AG08395 (cell line): Measurements from ENCODE around the gene RNF215.
"Not testable (repeated sequence)": the region's sequence is repeated elsewhere in the genome, so short reads cannot be mapped to it uniquely, and the experiment has no call there.

Source experiments
- DNase-seq: peaks from one replicate; pipeline ENCODE4 v3.0.0; 2012; ENCODE audit warnings: mixed read lengths, low spot score

RNF215 gene

DNA sequence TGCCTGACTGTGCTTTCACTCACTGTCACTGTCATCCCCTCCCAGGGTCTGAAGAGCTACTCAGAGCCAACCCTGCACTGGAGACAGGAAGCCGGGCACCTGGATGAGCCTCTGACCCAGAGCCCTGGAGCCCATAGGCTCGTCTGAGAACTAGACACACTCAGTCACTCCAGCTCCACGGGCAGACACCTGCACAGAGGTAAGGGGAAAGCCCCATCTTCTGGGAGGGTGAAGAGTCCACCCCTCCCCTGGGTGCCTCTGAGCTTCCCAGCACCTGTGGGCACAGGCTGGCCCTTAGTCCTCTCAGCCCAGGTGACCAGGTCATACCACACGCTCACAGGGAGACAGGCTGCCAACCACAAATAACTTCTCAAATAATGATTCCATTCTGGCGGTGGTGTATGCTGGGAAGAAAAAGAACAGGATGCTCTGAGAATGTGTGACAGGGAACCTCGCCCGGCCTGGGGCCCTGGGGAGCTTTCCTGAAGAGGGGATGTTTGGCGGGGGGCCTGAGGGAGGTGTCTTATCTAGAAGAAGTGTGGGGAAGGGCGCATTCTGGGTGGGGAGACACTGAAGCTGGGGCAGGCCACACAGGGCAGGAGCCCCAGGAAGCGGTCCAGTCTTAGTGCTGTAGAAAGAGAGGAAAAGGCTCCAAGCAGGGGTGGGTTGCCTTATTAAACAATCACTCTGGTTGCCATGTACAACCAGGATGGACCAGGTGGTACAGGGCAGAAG, 25.1 kb downstream of the RNF215 start:
- no peak for DNase-seq

- no peak for DNase-seq
Observed at GRCh38 chr22:30358541-30358940, 28.7 kb downstream of the RNF215 start.

DNA sequence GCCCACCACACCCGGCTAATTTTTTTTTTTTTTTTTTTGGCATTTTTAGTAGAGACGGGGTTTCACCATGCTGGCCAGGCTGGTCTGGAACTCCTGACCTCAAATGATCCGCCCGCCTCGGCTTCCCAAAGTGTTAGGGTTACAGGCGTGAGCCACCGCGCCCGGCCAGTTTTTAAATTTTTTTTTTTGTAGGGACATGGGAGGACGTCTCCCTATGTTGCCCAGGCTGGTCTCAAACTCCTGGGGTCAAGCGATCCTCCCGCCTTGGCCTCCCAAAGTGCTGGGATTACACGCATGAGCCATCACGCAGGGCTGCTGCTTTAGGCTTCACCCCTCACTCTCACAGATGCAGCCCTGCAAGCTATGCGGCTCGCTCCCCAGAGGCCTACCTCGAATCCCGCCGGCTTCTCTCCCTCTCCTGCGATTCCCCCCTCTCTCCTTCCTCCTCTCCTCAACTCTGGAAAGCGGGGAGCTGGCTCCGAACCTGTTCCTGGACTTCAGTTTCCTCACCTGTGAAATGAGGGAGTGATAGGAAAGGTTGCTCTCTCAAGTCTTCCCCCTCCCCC, 29.5 kb downstream of the RNF215 start:
- no peak for DNase-seq

GRCh38 chr22:30357236-30357570, 30.0 kb downstream of the RNF215 start:
- DNase-seq: no peak

GRCh38 chr22:30356449-30357235, 30.6 kb downstream of the RNF215 start, which contains the start of the genes CCDC157 and SF3A1:
CCDC157 (plus strand) TSS chr22:30357007; CDS start chr22:30366001, 8,994 bp downstream.
SF3A1 (minus strand) TSS chr22:30356894; CDS start chr22:30356792, 102 bp downstream.
- peak; percentile 94 for DNase-seq

- no peak for DNase-seq
Observed at GRCh38 chr22:30354644-30355043, 32.6 kb downstream of the RNF215 start.

DNA sequence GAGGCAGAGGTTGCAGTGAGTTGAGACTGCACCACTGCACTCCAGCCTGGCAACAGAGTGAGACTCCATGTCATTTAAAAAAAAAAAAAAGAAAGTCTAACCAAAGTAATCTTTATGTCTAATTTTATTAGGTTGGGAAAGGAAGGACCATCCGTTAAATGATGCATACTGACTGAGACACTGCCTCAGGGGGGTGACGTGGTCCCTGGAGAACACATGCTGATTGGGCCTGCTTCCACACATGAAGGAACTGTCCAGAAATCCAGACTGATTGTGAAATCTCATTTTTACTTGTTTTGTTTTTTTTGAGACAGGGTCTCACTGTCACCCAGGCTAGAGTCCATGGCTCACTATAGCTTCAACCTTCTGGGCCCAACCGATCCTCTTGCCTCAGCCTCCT, 36.0 kb downstream of the RNF215 start:
- DNase-seq: peak; percentile 73

DNA sequence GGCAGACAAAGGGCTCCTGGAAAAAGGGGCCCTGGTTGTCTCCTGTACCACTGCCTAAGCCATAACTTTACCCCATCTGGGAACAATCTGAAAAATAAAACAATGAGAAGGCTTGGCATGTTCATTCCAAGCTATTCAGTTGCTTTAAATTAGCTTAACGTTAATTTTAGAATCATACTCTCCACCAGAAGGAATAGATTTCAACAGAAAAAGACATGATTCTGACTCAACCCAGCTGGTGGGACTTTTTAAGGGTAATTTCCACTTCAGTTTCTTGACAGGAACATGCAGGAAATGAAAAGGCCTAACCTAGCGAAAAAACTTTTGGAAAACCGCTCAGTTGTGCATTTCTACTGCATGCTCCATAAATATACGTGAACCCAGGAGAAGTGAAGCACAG, 38.4 kb downstream of the RNF215 start:
- peak; percentile 62 for DNase-seq

DNA sequence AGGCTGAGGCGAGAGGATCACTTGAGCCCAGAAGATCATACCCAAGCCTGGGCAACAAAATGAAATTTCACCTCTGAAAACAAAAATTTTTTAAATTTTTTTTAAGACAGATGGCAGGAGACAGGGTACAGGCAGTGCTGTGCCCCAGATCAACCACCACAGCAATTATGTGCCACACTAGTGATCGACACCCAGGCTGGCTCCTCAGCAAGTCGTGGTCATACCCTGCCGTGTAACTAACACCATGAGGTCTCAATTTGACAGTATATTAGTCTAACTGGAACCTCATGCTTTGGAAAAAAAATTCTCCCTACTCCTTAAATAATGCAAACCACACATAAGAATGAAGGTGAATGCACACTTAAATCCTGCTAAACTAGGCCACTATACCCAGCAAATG, 38.8 kb downstream of the RNF215 start:
- no peak for DNase-seq

DNA sequence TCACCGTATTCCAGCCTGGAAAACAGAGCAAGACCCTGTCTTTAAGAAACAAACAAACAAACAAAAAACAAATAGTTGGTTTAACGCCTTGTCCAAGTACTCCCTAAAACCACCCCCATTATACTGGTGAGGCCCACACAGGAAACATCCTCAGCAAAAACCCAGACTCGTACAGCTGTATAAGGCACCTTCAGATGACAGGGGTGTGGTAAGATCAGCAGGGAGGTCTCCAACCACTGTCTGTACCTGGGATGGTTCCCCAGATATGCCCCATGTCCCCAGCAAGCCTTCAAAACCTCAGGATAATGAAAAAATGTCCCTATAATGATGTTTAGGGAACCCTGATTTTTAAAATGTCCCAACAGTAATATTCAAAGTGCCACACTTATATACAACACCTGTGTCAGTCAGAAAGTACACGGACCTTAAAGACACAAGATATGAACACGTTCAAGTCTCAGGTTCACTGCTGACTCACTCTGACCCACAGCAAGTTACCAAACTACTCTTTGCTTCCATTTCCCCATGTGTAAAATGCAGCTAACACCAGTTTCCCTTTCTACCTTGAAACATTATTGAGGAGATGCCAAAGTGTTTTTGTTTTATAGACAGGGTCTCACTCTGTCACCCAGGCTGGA, 39.8 kb downstream of the RNF215 start:
- no peak for DNase-seq

DNA sequence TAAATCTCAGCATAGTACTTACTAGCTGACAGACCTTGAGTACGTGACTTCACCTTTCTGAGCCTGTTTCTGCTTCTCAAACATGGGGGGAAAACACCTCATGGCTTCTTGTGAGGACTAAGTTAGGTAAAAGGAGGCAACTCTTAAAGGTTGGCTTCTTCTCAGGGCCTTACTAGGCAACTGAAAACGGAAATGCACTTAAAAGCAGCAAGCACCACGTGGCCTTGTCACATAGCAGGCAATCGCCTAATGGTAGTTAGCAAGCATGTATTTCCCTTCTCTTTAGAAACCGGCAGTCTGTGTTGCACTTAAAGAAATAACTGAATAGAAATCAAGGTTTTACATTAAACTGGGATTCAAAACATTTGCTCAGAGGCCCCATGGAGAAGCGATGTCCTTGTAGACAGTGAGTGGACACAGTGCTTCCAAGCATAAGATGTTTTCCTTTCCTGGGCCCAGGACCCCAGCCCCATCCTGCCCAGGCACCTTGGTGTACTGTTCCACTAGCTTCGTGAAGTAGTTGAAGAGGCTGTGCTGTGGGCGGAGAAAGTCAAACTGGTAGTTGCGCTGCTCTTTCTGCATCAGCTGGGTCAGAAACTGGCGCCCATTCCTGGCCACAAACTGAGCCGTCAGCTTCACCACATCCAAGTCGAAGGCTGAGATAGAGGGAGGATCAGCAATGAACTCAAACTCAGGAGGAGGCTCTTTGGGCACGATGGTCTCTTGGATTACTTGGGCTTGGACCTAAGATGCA, 42.6 kb downstream of the RNF215 start:
- DNase-seq: no peak

GRCh38 chr22:30340911-30341685, 46.1 kb downstream of the RNF215 start:
- no peak for DNase-seq

DNA sequence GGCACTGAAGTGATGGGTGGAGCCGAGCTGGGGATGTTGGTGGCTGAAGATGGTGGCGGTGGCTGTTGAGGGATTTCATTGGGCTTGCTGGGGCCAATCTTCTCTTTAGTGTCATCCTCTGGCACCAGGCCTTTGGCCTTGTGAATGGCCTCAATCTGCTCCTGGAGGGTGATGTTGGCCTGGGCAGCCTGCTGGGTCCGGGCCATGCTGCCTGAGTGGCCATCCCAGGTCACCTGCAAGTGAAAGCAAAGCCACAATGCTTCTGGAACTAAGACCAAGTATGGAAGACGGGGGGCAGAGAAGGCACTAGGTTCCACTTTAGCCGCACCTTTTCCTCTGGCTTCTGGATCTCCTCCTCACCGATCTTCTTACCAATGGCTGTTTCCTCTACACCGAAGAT, 48.4 kb downstream of the RNF215 start:
- no peak for DNase-seq

- not testable (repeated sequence) for DNase-seq
Observed at GRCh38 chr22:30338341-30338740, 48.9 kb downstream of the RNF215 start.

DNA sequence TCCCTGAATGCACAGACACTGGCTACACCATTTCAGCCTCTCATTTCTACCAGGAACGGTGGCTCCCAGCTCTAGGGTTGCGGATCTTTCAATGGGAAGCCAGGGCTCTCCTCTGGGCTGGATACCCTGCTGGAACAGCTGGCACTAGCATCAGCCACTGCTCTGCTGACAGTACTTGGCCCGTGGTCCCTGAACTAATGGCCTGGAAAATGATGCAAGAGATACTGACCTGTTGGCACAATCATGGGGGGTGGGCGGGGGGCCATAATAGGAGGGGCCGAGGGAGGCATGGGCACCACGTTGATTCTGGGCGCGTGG, 49.8 kb downstream of the RNF215 start:
- no peak for DNase-seq

- DNase-seq: no peak
Observed at GRCh38 chr22:30336752-30337460, 50.3 kb downstream of the RNF215 start.

GRCh38 chr22:30335236-30335635, 52.0 kb downstream of the RNF215 start:
- no peak for DNase-seq

DNA sequence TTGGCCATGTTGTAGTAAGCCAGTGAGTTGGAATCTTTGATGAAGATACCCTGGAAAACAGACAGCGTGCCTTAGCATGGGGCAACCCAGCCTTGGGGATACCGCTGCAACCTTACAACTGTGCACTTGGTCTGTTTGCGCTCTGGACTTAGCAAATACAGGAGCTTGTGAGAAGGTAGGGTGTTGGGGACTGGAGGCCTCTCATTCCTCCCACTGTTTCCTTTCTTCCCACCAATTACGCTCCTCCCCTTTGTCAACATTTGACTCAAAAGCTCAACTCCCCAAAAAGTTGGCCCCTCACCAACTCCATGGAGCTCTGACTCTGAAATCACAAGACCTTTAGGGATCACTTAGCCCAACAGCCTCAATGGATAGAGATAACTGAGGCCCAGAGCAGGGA, 52.6 kb downstream of the RNF215 start:
- DNase-seq: no peak

- no peak for DNase-seq
Observed at GRCh38 chr22:30333707-30334087, 53.5 kb downstream of the RNF215 start.

GRCh38 chr22:30332994-30333706, 54.1 kb downstream of the RNF215 start:
- no peak for DNase-seq
